ENCODE measurements around the gene VOPP1.

Gene VOPP1

GRCh38 chr7:55488216-55488615 lies 84.1 kb downstream of the VOPP1 start:
- Histone ChIP-seq H3K9me3 (ENCODE audit: control insufficient read depth, insufficient read depth, low read length) (no peaks in the 10 kb centered on the region), H3K36me3 (ENCODE audit: control insufficient read depth, insufficient read depth, low read length) (peaks cover 17% of the 10 kb centered on the region), H3K27me3 (ENCODE audit: control insufficient read depth, insufficient read depth, low read length) (no peaks in the 10 kb centered on the region), H3K4me1 (ENCODE audit: control insufficient read depth, insufficient read depth, low read length) (no peaks in the 10 kb centered on the region), H3K4me3 (ENCODE audit: low read depth, low read length) (no peak overlapping the region), H3K9ac (ENCODE audit: low read depth, low read length) (no peak overlapping the region)

DNA sequence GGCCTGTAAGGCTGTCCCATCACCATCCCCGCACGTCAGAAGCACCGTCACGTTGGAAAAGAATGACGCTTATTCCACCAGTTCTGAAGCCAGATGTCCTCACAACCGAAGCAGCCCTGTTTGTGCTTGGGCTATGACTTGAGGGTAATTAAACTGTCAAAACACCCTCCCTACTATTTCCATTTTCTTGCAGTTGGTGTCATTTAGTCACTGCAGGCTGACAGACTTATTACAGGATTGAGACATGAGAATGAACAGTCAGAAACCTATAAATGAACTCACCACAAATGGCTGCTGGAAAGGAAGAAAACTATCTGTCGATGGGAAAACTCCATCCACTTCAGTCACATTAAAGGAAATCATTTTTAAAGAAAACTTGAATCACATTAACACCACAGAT lies 85.3 kb downstream of the VOPP1 start:
- H3K27me3 ChIP-seq (ENCODE audit: control insufficient read depth, insufficient read depth, low read length): no peaks in the 10 kb centered on the region
- no peaks in the 10 kb centered on the region for H3K9me3 ChIP-seq (ENCODE audit: control insufficient read depth, insufficient read depth, low read length)
- peaks cover 17% of the 10 kb centered on the region for H3K36me3 ChIP-seq (ENCODE audit: control insufficient read depth, insufficient read depth, low read length)
- no peaks in the 10 kb centered on the region for H3K4me1 ChIP-seq (ENCODE audit: control insufficient read depth, insufficient read depth, low read length)
- no peak overlapping the region for H3K9ac ChIP-seq (ENCODE audit: low read depth, low read length)
- no peak overlapping the region for H3K4me3 ChIP-seq (ENCODE audit: low read depth, low read length)

DNA sequence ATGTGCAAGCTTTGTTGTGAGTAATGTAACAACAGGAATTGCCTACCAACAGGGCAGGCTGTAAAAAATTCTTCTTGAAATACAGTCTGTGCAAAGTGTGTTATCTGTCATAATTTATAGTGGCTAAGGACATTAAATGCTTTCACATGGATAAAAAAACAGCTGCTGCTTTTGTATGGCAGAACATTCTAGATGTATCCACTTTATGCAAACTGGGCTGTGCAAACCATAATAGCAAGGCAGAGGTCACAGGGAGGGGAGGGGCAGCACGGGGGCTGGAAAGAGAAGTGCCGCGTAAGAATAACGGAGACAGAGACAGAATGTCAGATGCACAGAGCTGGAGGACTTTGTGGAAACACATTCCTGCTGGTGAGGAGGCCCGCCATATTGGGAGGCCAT lies 86.1 kb downstream of the VOPP1 start:
- Histone ChIP-seq H3K27me3 (ENCODE audit: control insufficient read depth, insufficient read depth, low read length) (no peaks in the 10 kb centered on the region), H3K4me3 (ENCODE audit: low read depth, low read length) (no peak overlapping the region), H3K9ac (ENCODE audit: low read depth, low read length) (no peak overlapping the region), H3K4me1 (ENCODE audit: control insufficient read depth, insufficient read depth, low read length) (no peaks in the 10 kb centered on the region), H3K36me3 (ENCODE audit: control insufficient read depth, insufficient read depth, low read length) (peaks cover 17% of the 10 kb centered on the region), H3K9me3 (ENCODE audit: control insufficient read depth, insufficient read depth, low read length) (no peaks in the 10 kb centered on the region)

- Histone ChIP-seq H3K4me1 (ENCODE audit: control insufficient read depth, insufficient read depth, low read length) (no peaks in the 10 kb centered on the region), H3K36me3 (ENCODE audit: control insufficient read depth, insufficient read depth, low read length) (peaks cover 17% of the 10 kb centered on the region), H3K27me3 (ENCODE audit: control insufficient read depth, insufficient read depth, low read length) (no peaks in the 10 kb centered on the region), H3K9ac (ENCODE audit: low read depth, low read length) (no peak overlapping the region), H3K4me3 (ENCODE audit: low read depth, low read length) (no peak overlapping the region), H3K9me3 (ENCODE audit: control insufficient read depth, insufficient read depth, low read length) (no peaks in the 10 kb centered on the region)
These were observed 86.7 kb downstream of the VOPP1 start for GRCh38 chr7:55485501-55486191.

DNA sequence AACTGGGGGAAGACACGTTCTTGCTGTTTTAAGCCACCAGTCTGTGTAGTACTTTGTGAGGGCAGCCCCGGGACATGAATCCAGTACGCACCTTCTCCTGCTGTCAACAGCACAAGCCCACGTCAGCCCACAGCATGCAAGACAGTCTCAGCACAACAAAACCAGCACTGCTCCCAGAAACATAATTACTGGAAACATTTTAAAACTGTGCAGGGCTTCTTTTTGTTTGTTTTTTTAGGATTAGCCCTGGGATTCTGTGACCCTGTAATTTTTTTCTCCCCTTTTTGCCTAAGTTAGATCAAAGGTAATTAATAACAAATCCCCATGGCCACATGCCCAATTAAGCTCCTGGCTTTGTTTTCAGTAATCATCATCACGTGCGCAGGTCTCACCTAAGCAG lies 87.5 kb downstream of the VOPP1 start:
- Histone ChIP-seq H3K4me3 (ENCODE audit: low read depth, low read length) (no peak overlapping the region), H3K36me3 (ENCODE audit: control insufficient read depth, insufficient read depth, low read length) (peaks cover 13% of the 10 kb centered on the region), H3K27me3 (ENCODE audit: control insufficient read depth, insufficient read depth, low read length) (no peaks in the 10 kb centered on the region), H3K9ac (ENCODE audit: low read depth, low read length) (no peak overlapping the region), H3K9me3 (ENCODE audit: control insufficient read depth, insufficient read depth, low read length) (no peaks in the 10 kb centered on the region), H3K4me1 (ENCODE audit: control insufficient read depth, insufficient read depth, low read length) (no peaks in the 10 kb centered on the region)

- no peak overlapping the region for H3K9ac ChIP-seq (ENCODE audit: low read depth, low read length)
- no peak overlapping the region for H3K4me3 ChIP-seq (ENCODE audit: low read depth, low read length)
- H3K36me3 ChIP-seq (ENCODE audit: control insufficient read depth, insufficient read depth, low read length): peaks cover 7% of the 10 kb centered on the region
- no peaks in the 10 kb centered on the region for H3K4me1 ChIP-seq (ENCODE audit: control insufficient read depth, insufficient read depth, low read length)
- no peaks in the 10 kb centered on the region for H3K27me3 ChIP-seq (ENCODE audit: control insufficient read depth, insufficient read depth, low read length)
- no peaks in the 10 kb centered on the region for H3K9me3 ChIP-seq (ENCODE audit: control insufficient read depth, insufficient read depth, low read length)
These were observed 88.1 kb downstream of the VOPP1 start for GRCh38 chr7:55484241-55484640.

GRCh38 chr7:55483046-55483445 lies 89.3 kb downstream of the VOPP1 start:
- Histone ChIP-seq H3K4me1 (ENCODE audit: control insufficient read depth, insufficient read depth, low read length) (peaks cover 2% of the 10 kb centered on the region), H3K36me3 (ENCODE audit: control insufficient read depth, insufficient read depth, low read length) (no peaks in the 10 kb centered on the region), H3K9me3 (ENCODE audit: control insufficient read depth, insufficient read depth, low read length) (no peaks in the 10 kb centered on the region), H3K27me3 (ENCODE audit: control insufficient read depth, insufficient read depth, low read length) (no peaks in the 10 kb centered on the region), H3K4me3 (ENCODE audit: low read depth, low read length) (no peak overlapping the region), H3K9ac (ENCODE audit: low read depth, low read length) (no peak overlapping the region)

DNA sequence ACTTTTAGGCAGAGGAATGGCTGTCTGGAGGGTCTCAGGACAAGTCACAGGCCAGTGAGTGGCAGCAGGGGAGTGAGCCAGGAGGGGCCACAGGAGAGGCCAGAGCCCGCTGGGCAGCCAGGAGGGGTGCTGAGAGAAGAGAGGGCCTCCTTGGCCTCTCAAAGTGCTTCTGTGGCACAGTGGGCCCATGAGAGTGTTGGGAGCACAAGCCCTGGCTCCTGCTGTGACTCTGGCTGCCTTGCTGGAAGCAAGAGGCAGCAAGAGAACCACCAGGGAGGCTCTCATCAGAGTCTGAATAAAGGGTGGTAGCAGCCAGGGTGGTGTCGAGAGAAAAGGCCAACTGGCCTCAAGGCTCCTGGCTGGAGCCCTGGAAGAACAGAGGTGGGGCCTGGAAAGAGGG lies 91.1 kb downstream of the VOPP1 start:
- Histone ChIP-seq H3K4me1 (ENCODE audit: control insufficient read depth, insufficient read depth, low read length) (peaks cover 2% of the 10 kb centered on the region), H3K9ac (ENCODE audit: low read depth, low read length) (no peak overlapping the region), H3K4me3 (ENCODE audit: low read depth, low read length) (no peak overlapping the region), H3K27me3 (ENCODE audit: control insufficient read depth, insufficient read depth, low read length) (no peaks in the 10 kb centered on the region), H3K9me3 (ENCODE audit: control insufficient read depth, insufficient read depth, low read length) (no peaks in the 10 kb centered on the region), H3K36me3 (ENCODE audit: control insufficient read depth, insufficient read depth, low read length) (peaks cover 4% of the 10 kb centered on the region)

DNA sequence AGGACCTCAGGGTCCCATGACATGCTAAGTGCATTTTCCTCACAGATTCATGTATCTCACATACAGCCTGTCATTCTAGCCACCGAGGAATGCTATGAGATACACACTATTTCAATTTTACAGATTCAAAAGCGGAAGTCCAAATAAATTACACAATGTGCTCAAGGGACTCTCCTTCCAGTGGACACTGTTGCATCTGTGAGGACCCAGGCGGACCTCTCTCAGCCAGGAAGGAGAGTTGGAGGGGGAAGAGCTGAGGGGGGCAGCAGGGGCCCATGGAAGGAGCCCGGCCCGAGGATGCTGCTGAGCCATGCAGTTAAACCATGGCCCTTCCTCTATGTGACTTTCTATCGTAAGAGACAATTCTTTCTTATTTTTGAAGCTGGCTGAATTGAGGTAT lies 93.6 kb downstream of the VOPP1 start:
- H3K36me3 ChIP-seq (ENCODE audit: control insufficient read depth, insufficient read depth, low read length): peaks cover 4% of the 10 kb centered on the region

GRCh38 chr7:55477781-55478374 lies 94.4 kb downstream of the VOPP1 start:
- no peak overlapping the region for H3K9ac ChIP-seq (ENCODE audit: low read depth, low read length)

More for the DNA sequence above, 93.6 kb downstream of the VOPP1 start:
- no peaks in the 10 kb centered on the region for H3K9me3 ChIP-seq (ENCODE audit: control insufficient read depth, insufficient read depth, low read length)
- no peak overlapping the region for H3K4me3 ChIP-seq (ENCODE audit: low read depth, low read length)
- H3K4me1 ChIP-seq (ENCODE audit: control insufficient read depth, insufficient read depth, low read length): peaks cover 2% of the 10 kb centered on the region
- no peak overlapping the region for H3K9ac ChIP-seq (ENCODE audit: low read depth, low read length)
- no peaks in the 10 kb centered on the region for H3K27me3 ChIP-seq (ENCODE audit: control insufficient read depth, insufficient read depth, low read length)

DNA sequence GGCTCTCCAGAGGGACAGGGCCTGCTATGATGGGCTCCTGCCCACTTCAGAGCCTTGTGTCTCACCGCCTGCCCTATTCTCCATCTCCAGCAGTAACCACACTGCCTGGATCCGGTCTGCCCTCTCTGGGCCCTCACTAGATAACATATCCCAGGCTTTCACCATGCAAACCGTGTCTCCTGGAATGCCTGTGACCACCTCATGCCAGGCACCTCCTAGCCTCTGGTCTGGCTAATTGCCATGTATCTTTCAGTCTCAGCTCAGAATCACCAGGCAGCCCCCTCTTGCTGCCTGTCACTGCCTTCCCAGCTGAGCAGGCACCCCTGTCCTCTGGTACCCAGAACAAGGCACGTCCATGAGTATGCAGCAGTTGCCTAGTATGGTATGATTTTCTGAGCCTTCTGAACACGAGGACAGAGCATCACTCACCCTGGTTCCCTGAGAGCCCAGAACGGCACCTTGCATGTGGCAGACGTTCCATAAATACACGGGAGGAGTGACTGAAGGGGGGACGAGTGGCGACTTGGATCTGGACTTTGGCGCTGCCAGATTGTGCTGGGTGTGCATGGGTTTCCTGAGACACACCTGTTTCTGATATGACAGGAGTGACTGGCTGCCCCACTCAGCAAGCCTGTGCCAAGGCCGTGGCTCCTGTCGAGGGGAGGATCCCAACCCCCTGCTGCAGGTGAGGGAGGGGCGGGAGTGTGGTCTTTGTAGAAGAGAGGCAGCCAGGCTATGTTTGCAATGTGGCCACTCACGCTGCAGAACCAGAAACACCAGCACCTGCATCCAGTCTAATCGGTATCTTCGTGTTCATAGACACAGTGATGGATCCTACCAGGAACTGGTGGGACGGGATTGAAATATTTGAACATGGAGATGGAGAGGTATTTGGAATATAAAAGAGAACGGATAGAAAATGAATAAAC lies 95.2 kb downstream of the VOPP1 start:
- no peaks in the 10 kb centered on the region for H3K27me3 ChIP-seq (ENCODE audit: control insufficient read depth, insufficient read depth, low read length)
- H3K9me3 ChIP-seq (ENCODE audit: control insufficient read depth, insufficient read depth, low read length): no peaks in the 10 kb centered on the region
- H3K36me3 ChIP-seq (ENCODE audit: control insufficient read depth, insufficient read depth, low read length): peaks cover 4% of the 10 kb centered on the region
- peaks cover 2% of the 10 kb centered on the region for H3K4me1 ChIP-seq (ENCODE audit: control insufficient read depth, insufficient read depth, low read length)
- H3K4me3 ChIP-seq (ENCODE audit: low read depth, low read length): no peak overlapping the region
- no peak overlapping the region for H3K9ac ChIP-seq (ENCODE audit: low read depth, low read length)

More at GRCh38 chr7:55477781-55478374, 94.4 kb downstream of the VOPP1 start:
- Histone ChIP-seq H3K27me3 (ENCODE audit: control insufficient read depth, insufficient read depth, low read length) (no peaks in the 10 kb centered on the region), H3K4me1 (ENCODE audit: control insufficient read depth, insufficient read depth, low read length) (peaks cover 2% of the 10 kb centered on the region), H3K4me3 (ENCODE audit: low read depth, low read length) (no peak overlapping the region), H3K36me3 (ENCODE audit: control insufficient read depth, insufficient read depth, low read length) (peaks cover 4% of the 10 kb centered on the region), H3K9me3 (ENCODE audit: control insufficient read depth, insufficient read depth, low read length) (no peaks in the 10 kb centered on the region)

Measured in iPS-15b (cell line).